ENCODE results near the gene LRRFIP1. TPM values are rescaled to one million over a fixed set of nuclear protein-coding genes. Genes with fewer than 3 reads are reported as not detected.

LRRFIP1 gene
- total and polyA plus RNA-seq, 4 donors, result 79.7 to 194 (median 94.1) TPM

GRCh38 chr2:237592425-237592980 is 34.9 kb upstream of the LRRFIP1 start:
- Histone ChIP-seq H3K4me1 (ENCODE audit: control insufficient read depth in 5 of 5, insufficient read depth in 5 of 5, low read length in 5 of 5) (peaks cover 0 to 11% (median 3%) of the 10 kb centered on the region in 5 donors), H3K27ac (ENCODE audit: low read depth in 1 of 2, low read length in 1 of 2) (no peak overlapping the region)
- WGBS, 2 donors, result 94 to 97% methylated on average over 18 of the region's 18 CpGs

GRCh38 chr2:237593036-237593435 is 34.4 kb upstream of the LRRFIP1 start:
- DNase-seq (no peak), ATAC-seq (ENCODE audit: insufficient read depth, low FRiP score) (no peak)
- Histone ChIP-seq H3K9me3 (ENCODE audit: control insufficient read depth in 4 of 4, insufficient read depth in 3 of 4, low read length in 3 of 4) (no peaks in the 10 kb centered on the region), H3K36me3 (ENCODE audit: control insufficient read depth in 4 of 4, insufficient read depth in 4 of 4, low read length in 4 of 4) (no peaks in the 10 kb centered on the region), H3K27ac (ENCODE audit: low read depth in 1 of 2, low read length in 1 of 2) (no peak overlapping the region), H3K27me3 (ENCODE audit: control insufficient read depth in 3 of 3, insufficient read depth in 3 of 3, low read length in 2 of 3) (no peaks in the 10 kb centered on the region), H3K4me1 (ENCODE audit: control insufficient read depth in 5 of 5, insufficient read depth in 5 of 5, low read length in 5 of 5) (peaks cover 0 to 11% (median 3%) of the 10 kb centered on the region in 5 donors), H3K9ac (ENCODE audit: insufficient read depth in 1 of 2, low read length in 2 of 2) (no peak overlapping the region), H3K4me3 (no peak overlapping the region)
- WGBS, 2 donors, result 94 to 95% methylated on average over 10 of the region's 10 CpGs
- TF ChIP-seq CTCF (IDR thresholded peaks at IDR 0.05; ENCODE audit: control extremely low read depth, extremely low read depth), result no peak

More at GRCh38 chr2:237592425-237592980, 34.9 kb upstream of the LRRFIP1 start:
- ATAC-seq (ENCODE audit: insufficient read depth, low FRiP score), result no peak
- no peaks in the 10 kb centered on the region for H3K9me3 ChIP-seq (ENCODE audit: control insufficient read depth in 4 of 4, insufficient read depth in 3 of 4, low read length in 3 of 4)
- TF ChIP-seq CTCF (IDR thresholded peaks at IDR 0.05; ENCODE audit: control extremely low read depth, extremely low read depth), result no peak
- H3K4me3 ChIP-seq, result no peak overlapping the region
- H3K9ac ChIP-seq (ENCODE audit: insufficient read depth in 1 of 2, low read length in 2 of 2), result no peak overlapping the region
- no peaks in the 10 kb centered on the region for H3K36me3 ChIP-seq (ENCODE audit: control insufficient read depth in 4 of 4, insufficient read depth in 4 of 4, low read length in 4 of 4)
- no peaks in the 10 kb centered on the region for H3K27me3 ChIP-seq (ENCODE audit: control insufficient read depth in 3 of 3, insufficient read depth in 3 of 3, low read length in 2 of 3)
- DNase-seq, result no peak

GRCh38 chr2:237593596-237594320 is 33.6 kb upstream of the LRRFIP1 start:
- DNase-seq, result no peak

More at GRCh38 chr2:237593596-237594320, 33.6 kb upstream of the LRRFIP1 start:
- no peak overlapping the region for H3K4me3 ChIP-seq
- no peaks in the 10 kb centered on the region for H3K9me3 ChIP-seq (ENCODE audit: control insufficient read depth in 4 of 4, insufficient read depth in 3 of 4, low read length in 3 of 4)
- no peak overlapping the region for H3K9ac ChIP-seq (ENCODE audit: insufficient read depth in 1 of 2, low read length in 2 of 2)
- ATAC-seq (ENCODE audit: insufficient read depth, low FRiP score), result no peak
- no peaks in the 10 kb centered on the region for H3K27me3 ChIP-seq (ENCODE audit: control insufficient read depth in 3 of 3, insufficient read depth in 3 of 3, low read length in 2 of 3)
- peaks cover 0 to 11% (median 3%) of the 10 kb centered on the region in 5 donors for H3K4me1 ChIP-seq (ENCODE audit: control insufficient read depth in 5 of 5, insufficient read depth in 5 of 5, low read length in 5 of 5)
- no peaks in the 10 kb centered on the region for H3K36me3 ChIP-seq (ENCODE audit: control insufficient read depth in 4 of 4, insufficient read depth in 4 of 4, low read length in 4 of 4)
- TF ChIP-seq CTCF (IDR thresholded peaks at IDR 0.05; ENCODE audit: control extremely low read depth, extremely low read depth), result no peak
- peak overlapping the region in 1 of 2 donors; percentile 6 for H3K27ac ChIP-seq (ENCODE audit: low read depth in 1 of 2, low read length in 1 of 2)
- 91 to 96% methylated on average over 17 of the region's 17 CpGs for WGBS, 2 donors
